ENCODE results near the gene CADM3.
A peak's percentile ranks its signal among the peaks of the same experiment; 100 is the strongest.

Gene CADM3

DNA sequence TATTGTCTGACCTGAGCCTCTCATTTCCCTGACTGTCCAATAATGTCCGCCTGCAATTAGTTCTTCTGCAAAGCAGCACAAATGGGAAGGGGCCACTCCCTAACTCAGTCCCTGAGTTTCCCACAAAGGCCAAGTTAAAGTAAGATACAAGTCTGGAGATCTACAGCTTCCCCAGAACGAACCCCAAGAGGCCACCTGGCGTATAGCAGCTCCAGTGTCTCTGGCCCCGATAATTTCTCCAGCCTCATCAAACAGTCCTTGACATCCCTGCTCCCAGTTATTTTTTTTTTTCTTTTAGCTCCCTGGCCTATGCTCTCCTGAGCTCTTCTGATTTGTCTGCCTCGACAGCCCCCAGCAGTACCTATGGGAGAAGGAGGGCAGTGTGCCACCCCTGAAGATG, 25.1 kb downstream of the CADM3 start:
- no peak for DNase-seq
- Histone ChIP-seq H3K4me3 (ENCODE audit: low read depth, low read length) (no peak overlapping the region), H3K36me3 (no peaks in the 10 kb centered on the region), H3K27me3 (ENCODE audit: insufficient read depth, low read depth, severe bottlenecking) (peaks cover 97% of the 10 kb centered on the region), H3K27ac (no peak overlapping the region), H3K9me3 (ENCODE audit: severe bottlenecking) (no peaks in the 10 kb centered on the region)
- TF ChIP-seq, protein P1, sequence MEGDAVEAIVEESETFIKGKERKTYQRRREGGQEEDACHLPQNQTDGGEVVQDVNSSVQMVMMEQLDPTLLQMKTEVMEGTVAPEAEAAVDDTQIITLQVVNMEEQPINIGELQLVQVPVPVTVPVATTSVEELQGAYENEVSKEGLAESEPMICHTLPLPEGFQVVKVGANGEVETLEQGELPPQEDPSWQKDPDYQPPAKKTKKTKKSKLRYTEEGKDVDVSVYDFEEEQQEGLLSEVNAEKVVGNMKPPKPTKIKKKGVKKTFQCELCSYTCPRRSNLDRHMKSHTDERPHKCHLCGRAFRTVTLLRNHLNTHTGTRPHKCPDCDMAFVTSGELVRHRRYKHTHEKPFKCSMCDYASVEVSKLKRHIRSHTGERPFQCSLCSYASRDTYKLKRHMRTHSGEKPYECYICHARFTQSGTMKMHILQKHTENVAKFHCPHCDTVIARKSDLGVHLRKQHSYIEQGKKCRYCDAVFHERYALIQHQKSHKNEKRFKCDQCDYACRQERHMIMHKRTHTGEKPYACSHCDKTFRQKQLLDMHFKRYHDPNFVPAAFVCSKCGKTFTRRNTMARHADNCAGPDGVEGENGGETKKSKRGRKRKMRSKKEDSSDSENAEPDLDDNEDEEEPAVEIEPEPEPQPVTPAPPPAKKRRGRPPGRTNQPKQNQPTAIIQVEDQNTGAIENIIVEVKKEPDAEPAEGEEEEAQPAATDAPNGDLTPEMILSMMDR (IDR thresholded peaks at IDR 0.05; ENCODE audit: low read depth, low read length): peak; percentile 34; the same call in 1 of the 2 replicates

DNA sequence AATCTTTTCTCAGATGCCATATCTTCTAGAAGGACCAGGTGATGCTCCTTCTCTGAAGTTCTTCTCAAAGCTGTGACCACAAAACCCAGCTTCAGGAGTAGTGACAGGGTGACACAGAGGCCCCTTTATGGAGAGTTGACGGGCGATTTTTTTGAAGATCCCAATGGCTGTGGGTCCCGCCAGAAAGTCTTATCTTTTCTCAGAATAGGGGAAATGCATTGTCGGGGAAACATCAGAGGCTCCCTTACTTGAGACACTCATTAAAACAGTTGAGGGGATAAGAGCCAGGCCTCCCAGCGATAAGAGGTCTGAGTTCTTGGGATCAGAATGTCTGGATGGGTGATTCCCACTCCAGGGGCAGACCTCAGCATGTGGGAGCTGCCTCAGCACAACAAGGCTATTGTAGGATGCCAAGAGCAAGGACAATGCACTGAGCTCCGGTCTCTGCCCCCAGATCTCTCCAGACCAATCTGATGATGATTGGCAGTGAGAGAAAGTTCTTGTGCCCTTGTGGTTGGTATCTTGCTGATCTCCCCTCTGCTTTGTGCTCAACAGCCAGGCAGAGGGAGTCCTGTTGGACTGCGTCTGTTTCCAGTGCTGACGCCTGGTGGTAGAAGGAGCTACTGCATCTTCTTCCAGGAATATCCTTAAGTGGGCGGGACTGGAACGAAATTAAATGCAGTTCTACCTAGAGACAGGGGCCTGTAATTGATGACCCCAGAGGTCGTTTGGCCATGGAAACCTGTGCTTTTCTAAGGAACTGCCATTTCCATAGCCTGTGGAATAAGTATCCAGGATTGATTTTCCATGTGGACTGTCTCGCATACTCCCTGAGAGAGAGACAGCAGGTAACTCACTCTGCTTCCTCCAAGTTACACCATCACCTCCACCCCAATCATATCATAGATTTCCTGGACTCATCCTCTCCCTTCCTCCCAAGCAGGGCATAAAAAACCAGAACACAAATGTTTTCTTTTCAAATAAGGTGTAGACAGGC, 26.4 kb downstream of the CADM3 start:
- peaks cover 95% of the 10 kb centered on the region for H3K27me3 ChIP-seq (ENCODE audit: insufficient read depth, low read depth, severe bottlenecking)
- H3K9me3 ChIP-seq (ENCODE audit: severe bottlenecking): no peaks in the 10 kb centered on the region
- TF ChIP-seq, protein P1 (IDR thresholded peaks at IDR 0.05; ENCODE audit: low read depth, low read length): peak; percentile 95
- no peak overlapping the region for H3K4me3 ChIP-seq (ENCODE audit: low read depth, low read length)
- peak; percentile 79 for DNase-seq
- no peaks in the 10 kb centered on the region for H3K36me3 ChIP-seq
- H3K27ac ChIP-seq: no peak overlapping the region

DNA sequence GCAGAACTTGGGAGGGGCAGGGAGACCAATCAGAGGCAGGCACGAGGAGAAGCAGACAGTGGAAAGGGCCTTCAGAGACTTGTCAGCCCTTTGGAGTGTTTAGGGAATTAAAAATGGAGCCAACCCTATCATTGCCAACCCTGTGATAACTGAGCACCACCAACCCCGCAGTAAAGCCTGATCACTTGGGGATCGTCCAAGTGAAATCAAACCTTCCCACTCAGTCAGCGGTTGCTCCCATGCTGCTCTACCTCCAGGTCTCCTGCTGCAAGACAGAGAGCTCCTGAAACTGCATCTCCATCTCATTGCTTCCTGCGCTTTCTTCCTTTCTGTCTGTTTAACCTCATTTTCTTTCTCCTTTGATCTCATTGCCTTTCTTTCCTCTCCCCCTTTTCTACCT, 28.5 kb downstream of the CADM3 start:
- H3K4me3 ChIP-seq (ENCODE audit: low read depth, low read length): no peak overlapping the region
- H3K36me3 ChIP-seq: no peaks in the 10 kb centered on the region
- no peak overlapping the region for H3K27ac ChIP-seq
- H3K9me3 ChIP-seq (ENCODE audit: severe bottlenecking): no peaks in the 10 kb centered on the region
- DNase-seq: no peak
- H3K27me3 ChIP-seq (ENCODE audit: insufficient read depth, low read depth, severe bottlenecking): peaks cover 94% of the 10 kb centered on the region
- TF ChIP-seq, protein P1 (IDR thresholded peaks at IDR 0.05; ENCODE audit: low read depth, low read length): no peak

DNA sequence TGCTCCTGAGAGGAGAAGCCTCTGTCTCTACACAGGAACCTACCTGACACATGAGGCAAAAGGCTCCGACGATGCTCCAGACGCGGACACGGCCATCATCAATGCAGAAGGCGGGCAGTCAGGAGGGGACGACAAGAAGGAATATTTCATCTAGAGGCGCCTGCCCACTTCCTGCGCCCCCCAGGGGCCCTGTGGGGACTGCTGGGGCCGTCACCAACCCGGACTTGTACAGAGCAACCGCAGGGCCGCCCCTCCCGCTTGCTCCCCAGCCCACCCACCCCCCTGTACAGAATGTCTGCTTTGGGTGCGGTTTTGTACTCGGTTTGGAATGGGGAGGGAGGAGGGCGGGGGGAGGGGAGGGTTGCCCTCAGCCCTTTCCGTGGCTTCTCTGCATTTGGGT, 29.4 kb downstream of the CADM3 start:
- no peak overlapping the region for H3K4me3 ChIP-seq (ENCODE audit: low read depth, low read length)
- TF ChIP-seq, protein P1 (IDR thresholded peaks at IDR 0.05; ENCODE audit: low read depth, low read length): no peak
- no peak overlapping the region for H3K27ac ChIP-seq
- no peak for DNase-seq
- no peaks in the 10 kb centered on the region for H3K36me3 ChIP-seq
- peaks cover 94% of the 10 kb centered on the region for H3K27me3 ChIP-seq (ENCODE audit: insufficient read depth, low read depth, severe bottlenecking)
- no peaks in the 10 kb centered on the region for H3K9me3 ChIP-seq (ENCODE audit: severe bottlenecking)

DNA sequence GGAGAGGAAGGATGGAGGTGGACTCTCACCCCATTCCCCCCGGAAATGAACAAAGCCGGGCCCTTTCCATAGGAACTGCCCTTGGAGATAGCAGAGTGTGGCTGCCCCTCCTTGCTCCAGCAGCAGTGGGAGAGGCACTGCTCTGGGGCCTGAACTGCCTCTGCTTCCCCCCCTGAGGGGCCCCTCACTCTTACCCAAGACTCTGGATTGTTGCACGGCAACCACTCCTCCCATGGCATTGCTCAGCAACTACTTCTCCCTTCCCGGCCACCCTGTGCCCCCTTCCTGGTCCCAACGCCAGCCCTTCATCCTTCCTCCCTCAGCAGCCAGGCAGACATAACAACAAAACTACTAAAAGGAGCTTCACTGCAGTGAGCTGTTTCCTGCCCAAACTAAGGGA, 30.2 kb downstream of the CADM3 start:
- Histone ChIP-seq H3K27ac (no peak overlapping the region), H3K27me3 (ENCODE audit: insufficient read depth, low read depth, severe bottlenecking) (peaks cover 94% of the 10 kb centered on the region), H3K9me3 (ENCODE audit: severe bottlenecking) (peaks cover 3% of the 10 kb centered on the region), H3K36me3 (no peaks in the 10 kb centered on the region), H3K4me3 (ENCODE audit: low read depth, low read length) (no peak overlapping the region)
- DNase-seq: no peak
- TF ChIP-seq, protein P1 (IDR thresholded peaks at IDR 0.05; ENCODE audit: low read depth, low read length): no peak

All from WERI-Rb-1 (cell line).